Activated B cell treated with CpG ODN at 0.5 μM for 24 hours (primary cell): Measurements from ENCODE around the gene GRM3. TPM values are rescaled to one million over a fixed set of nuclear protein-coding genes. Genes with fewer than 3 reads are reported as not detected.
"Not testable (repeated sequence)": the region's sequence is repeated elsewhere in the genome, so short reads cannot be mapped to it uniquely, and the experiment has no call there.

Source experiments
- ATAC-seq: fragments of 200-7000 bp; cut with Tn5 transposase; one replicate; pipeline ENCODE4 v1.10.0; 2021; ENCODE audit warnings: low read depth, mild to moderate bottlenecking, moderate library complexity
- CTCF ChIA-PET: fragments of 350-600 bp; sonication (Branson Sonifier 250); formaldehyde crosslinking; loops from one replicate; lab custom pipeline; 2021; ENCODE audit warnings: antibody characterized with exemption; lab: Charles Lee
- POLR2A ChIA-PET: fragments of 350-600 bp; sonication (Branson Sonifier 250); formaldehyde crosslinking; loops from one replicate; lab custom pipeline; 2021; ENCODE audit warnings: antibody characterized with exemption; lab: Charles Lee
- DNase-seq: peaks from one replicate; pipeline ENCODE4 v3.0.0; 2022
- H3K27ac Mint-ChIP-seq: one replicate; pipeline ENCODE4 v1.8.0; 2020; ENCODE audit warnings: mixed read lengths
- H3K27me3 Mint-ChIP-seq: one replicate; pipeline ENCODE4 v1.8.0; 2021; ENCODE audit warnings: mixed read lengths
- H3K36me3 Mint-ChIP-seq: one replicate; pipeline ENCODE4 v1.8.0; 2021; ENCODE audit warnings: low read depth, mixed read lengths
- H3K4me1 Mint-ChIP-seq: one replicate; pipeline ENCODE4 v1.8.0; 2021; ENCODE audit warnings: mixed read lengths
- H3K4me3 Mint-ChIP-seq: one replicate; pipeline ENCODE4 v1.8.0; 2020; ENCODE audit warnings: mild to moderate bottlenecking, mixed read lengths
- H3K9me3 Mint-ChIP-seq: one replicate; pipeline ENCODE4 v1.8.0; 2020; ENCODE audit warnings: mixed read lengths
- CTCF ChIP-seq: fragments of 200-600 bp; IDR thresholded peaks from one replicate; pipeline ENCODE4 v1.8.0; 2022; ENCODE audit warnings: antibody characterized with exemption, mild to moderate bottlenecking
- intact Hi-C: fragments of 100-400 bp; cut with micrococcal nuclease; formaldehyde crosslinking; loops from one replicate; pipeline ENCODE4 v1.15.1; 2024
- total RNA-seq: library from RNA; stranded (reverse); gene quantifications from 2 replicates; pipeline ENCODE4 v1.2.3, GENCODE V29; 2022

GRM3 gene
- not detected in 2 replicates for total RNA-seq

GRCh38 chr7:86643561-86644281 is at the start of gene GRM3:
GRM3 (plus strand) TSS chr7:86643909; CDS start chr7:86765146, 121,237 bp downstream.
- H3K4me3 Mint-ChIP-seq: no peak within 1 kb of the TSS
- POLR2A ChIA-PET: no interaction called here
- no peak for TF ChIP-seq CTCF

GRCh38 chr7:86598311-86598710 is 45.4 kb upstream of the GRM3 start:
- no peaks in the 10 kb centered on the region for H3K9me3 Mint-ChIP-seq
- H3K27me3 Mint-ChIP-seq: no peaks in the 10 kb centered on the region
- H3K36me3 Mint-ChIP-seq: no peaks in the 10 kb centered on the region
- CTCF ChIA-PET: no interaction called here
- intact Hi-C loops: no loop called here
- H3K4me3 Mint-ChIP-seq: no peak overlapping the region
- POLR2A ChIA-PET: no interaction called here
- no peak for TF ChIP-seq CTCF
- no peak overlapping the region for H3K27ac Mint-ChIP-seq
- DNase-seq (no peak), ATAC-seq (no peak)
- H3K4me1 Mint-ChIP-seq: no peaks in the 10 kb centered on the region

More at GRCh38 chr7:86643561-86644281, at the start of gene GRM3:
- Mint-ChIP-seq H3K36me3 (no peaks in the 10 kb centered on the region), H3K27me3 (peaks cover 20% of the 10 kb centered on the region), H3K27ac (no peak within 1 kb of the TSS), H3K4me1 (no peaks in the 10 kb centered on the region), H3K9me3 (no peaks in the 10 kb centered on the region)
- intact Hi-C loops: no loop called here
- ATAC-seq (no peak), DNase-seq (no peak)
- CTCF ChIA-PET: no interaction called here

- ChIA-PET POLR2A (no interaction called here), CTCF (no interaction called here)
- ATAC-seq (no peak), DNase-seq (no peak)
- Mint-ChIP-seq H3K4me3 (no peak overlapping the region), H3K27ac (no peak overlapping the region), H3K9me3 (no peaks in the 10 kb centered on the region), H3K36me3 (no peaks in the 10 kb centered on the region), H3K27me3 (no peaks in the 10 kb centered on the region), H3K4me1 (no peaks in the 10 kb centered on the region)
- TF ChIP-seq CTCF: no peak
- intact Hi-C loops: no loop called here
Measured at GRCh38 chr7:86598721-86599120, 45.0 kb upstream of the GRM3 start.

- Mint-ChIP-seq H3K4me3 (no peak overlapping the region), H3K4me1 (no peaks in the 10 kb centered on the region), H3K27me3 (no peaks in the 10 kb centered on the region), H3K36me3 (no peaks in the 10 kb centered on the region), H3K27ac (no peak overlapping the region), H3K9me3 (no peaks in the 10 kb centered on the region)
- no peak for TF ChIP-seq CTCF
- ChIA-PET POLR2A (no interaction called here), CTCF (no interaction called here)
- no peak for DNase-seq
- intact Hi-C loops: no loop called here
- no peak for ATAC-seq
Measured at GRCh38 chr7:86600506-86601290, 43.0 kb upstream of the GRM3 start.

GRCh38 chr7:86615711-86616110 is 28.0 kb upstream of the GRM3 start:
- H3K4me1 Mint-ChIP-seq, CTCF ChIA-PET, H3K27ac Mint-ChIP-seq, DNase-seq, H3K4me3 Mint-ChIP-seq, ATAC-seq, intact Hi-C loops, H3K9me3 Mint-ChIP-seq, H3K27me3 Mint-ChIP-seq, POLR2A ChIA-PET, H3K36me3 Mint-ChIP-seq: not testable (repeated sequence)
